CD4-positive, alpha-beta T cell (primary cell): ENCODE results near the gene GFOD2. TPM values are rescaled to one million over a fixed set of nuclear protein-coding genes. Genes with fewer than 3 reads are reported as not detected.

Experiments used
- ATAC-seq: fragments of 200-7000 bp; cut with Tn5 transposase; one replicate; pipeline ENCODE4 v1.10.0; 2022; ENCODE audit warnings: mild to moderate bottlenecking; ENCODE audit not compliant: poor library complexity
- CTCF ChIA-PET: fragments of 350-600 bp; sonication (Branson Sonifier 250); formaldehyde crosslinking; loops from one replicate; lab custom pipeline; 2021; ENCODE audit warnings: antibody characterized with exemption, inconsistent platforms; lab: Charles Lee
- POLR2A ChIA-PET: fragments of 350-600 bp; sonication (Branson Sonifier 250); formaldehyde crosslinking; loops from one replicate; lab custom pipeline; 2021; ENCODE audit warnings: antibody characterized with exemption, inconsistent platforms; lab: Charles Lee
- DNase-seq, 14 experiments: peaks; one replicate each; pipeline ENCODE4 v3.0.0-alpha.2; 2013 to 2020; ENCODE audit warnings: mixed read lengths in 2 of 14
- H3K27ac ChIP-seq, 2 donors: one replicate each; pipeline versions ENCODE4 v1.5.1 to v1.7.0; 2013; ENCODE audit warnings: low read length in 2 of 2, low read depth in 1 of 2, mild to moderate bottlenecking in 1 of 2
- H3K27me3 ChIP-seq, 2 experiments: 1 replicate in 1 of 2; 2 replicates in 1 of 2; pipeline versions ENCODE4 v1.6.1 to v1.7.0; 2013; ENCODE audit warnings: low read length in 2 of 2, control low read depth in 1 of 2, mild to moderate bottlenecking in 1 of 2, moderate library complexity in 1 of 2; ENCODE audit not compliant: insufficient read depth in 2 of 2, control insufficient read depth in 1 of 2
- H3K36me3 ChIP-seq: one replicate; pipeline ENCODE4 v1.6.1; 2013; ENCODE audit warnings: low read length, control low read depth; ENCODE audit not compliant: insufficient read depth
- H3K4me1 ChIP-seq: one replicate; pipeline ENCODE4 v1.6.1; 2013; ENCODE audit warnings: low read length, control low read depth; ENCODE audit not compliant: insufficient read depth
- H3K4me3 ChIP-seq: one replicate; pipeline ENCODE4 v1.5.1; 2013; ENCODE audit warnings: mild to moderate bottlenecking, low read length, moderate library complexity
- H3K9me3 ChIP-seq, 2 experiments: 1 replicate in 1 of 2; 2 replicates in 1 of 2; pipeline versions ENCODE4 v1.6.1 to v1.7.0; 2013; ENCODE audit warnings: low read length in 2 of 2, mild to moderate bottlenecking in 2 of 2, control low read depth in 1 of 2, moderate library complexity in 1 of 2; ENCODE audit not compliant: control insufficient read depth in 1 of 2, insufficient read depth in 1 of 2
- H3K27ac Mint-ChIP-seq: one replicate; pipeline ENCODE4 v1.8.0; 2020; ENCODE audit warnings: mixed read lengths
- H3K27me3 Mint-ChIP-seq: one replicate; pipeline ENCODE4 v1.8.0; 2021; ENCODE audit warnings: mixed read lengths
- H3K36me3 Mint-ChIP-seq: one replicate; pipeline ENCODE4 v1.8.0; 2021; ENCODE audit warnings: low read depth, mixed read lengths
- H3K4me1 Mint-ChIP-seq: one replicate; pipeline ENCODE4 v1.8.0; 2021; ENCODE audit warnings: low read depth, mixed read lengths
- H3K4me3 Mint-ChIP-seq: one replicate; pipeline ENCODE4 v1.8.0; 2020; ENCODE audit warnings: mild to moderate bottlenecking, mixed read lengths
- H3K9me3 Mint-ChIP-seq: one replicate; pipeline ENCODE4 v1.8.0; 2020; ENCODE audit warnings: mixed read lengths
- intact Hi-C, 2 experiments: fragments of 100-400 bp; cut with DNase I in 1 of 2; cut with micrococcal nuclease in 1 of 2; formaldehyde crosslinking; loops; one replicate each; pipeline versions ENCODE4 v1.15.1 to v1.9.0; 2023 to 2025; cut with DNase I, micrococcal nuclease
- total RNA-seq, 174 experiments: library from RNA in 2 of 174; stranded (reverse) in 2 of 174; gene quantifications; one replicate each; pipeline ENCODE4 v1.2.3 and lab custom pipeline; 2021 to 2026
- TF ChIP-seq, protein P1 (sequence below): fragments of 200-600 bp; IDR thresholded peaks from one replicate; pipeline ENCODE4 v1.8.0; 2022; ENCODE audit warnings: antibody characterized with exemption, mild to moderate bottlenecking

Gene GFOD2
- total RNA-seq, 2 experiments from 2014 or later, result 2.8 to 3.7 TPM

DNA sequence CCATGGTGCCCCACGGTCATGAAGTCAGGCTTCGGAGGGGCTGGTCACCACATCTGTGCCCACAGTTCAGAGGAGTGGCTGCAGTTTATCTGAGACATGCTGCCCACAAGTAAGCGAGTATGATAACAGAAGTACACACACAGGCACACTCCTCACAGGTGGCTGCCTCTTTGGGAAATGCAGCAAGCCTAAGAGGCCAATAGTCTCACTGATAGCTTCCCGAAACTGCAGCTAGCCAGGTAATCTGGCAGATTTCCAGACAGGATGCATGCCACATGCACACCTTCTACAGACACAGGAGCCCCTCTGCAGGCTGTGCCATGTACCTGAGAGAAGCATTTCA, 12.6 kb upstream of the GFOD2 start:
- no peaks in the 10 kb centered on the region for H3K9me3 Mint-ChIP-seq
- H3K4me1 Mint-ChIP-seq, result no peaks in the 10 kb centered on the region
- Histone ChIP-seq H3K27ac (no peak overlapping the region), H3K4me3 (no peak overlapping the region), H3K4me1 (no peaks in the 10 kb centered on the region), H3K9me3 (no peaks in the 10 kb centered on the region), H3K36me3 (peaks cover 75% of the 10 kb centered on the region), H3K27me3 (no peaks in the 10 kb centered on the region)
- ChIA-PET CTCF (interaction anchor here (0.7 to 2.0 kb wide), 2 partner anchors 85 to 211 kb away, joined by 4 to 5 read pairs; no protein-coding TSS in a partner anchor), POLR2A (no interaction called here)
- H3K4me3 Mint-ChIP-seq, result no peak overlapping the region
- intact Hi-C loops, result loop anchor here in 1 of 2 experiments (10.0 kb wide), 1 partner anchor 183 kb away; no protein-coding TSS in a partner anchor
- no peak for ATAC-seq
- H3K36me3 Mint-ChIP-seq, result peaks cover 60% of the 10 kb centered on the region
- H3K27me3 Mint-ChIP-seq, result no peaks in the 10 kb centered on the region
- no peak overlapping the region for H3K27ac Mint-ChIP-seq
- no peak for DNase-seq
- TF ChIP-seq, protein P1, sequence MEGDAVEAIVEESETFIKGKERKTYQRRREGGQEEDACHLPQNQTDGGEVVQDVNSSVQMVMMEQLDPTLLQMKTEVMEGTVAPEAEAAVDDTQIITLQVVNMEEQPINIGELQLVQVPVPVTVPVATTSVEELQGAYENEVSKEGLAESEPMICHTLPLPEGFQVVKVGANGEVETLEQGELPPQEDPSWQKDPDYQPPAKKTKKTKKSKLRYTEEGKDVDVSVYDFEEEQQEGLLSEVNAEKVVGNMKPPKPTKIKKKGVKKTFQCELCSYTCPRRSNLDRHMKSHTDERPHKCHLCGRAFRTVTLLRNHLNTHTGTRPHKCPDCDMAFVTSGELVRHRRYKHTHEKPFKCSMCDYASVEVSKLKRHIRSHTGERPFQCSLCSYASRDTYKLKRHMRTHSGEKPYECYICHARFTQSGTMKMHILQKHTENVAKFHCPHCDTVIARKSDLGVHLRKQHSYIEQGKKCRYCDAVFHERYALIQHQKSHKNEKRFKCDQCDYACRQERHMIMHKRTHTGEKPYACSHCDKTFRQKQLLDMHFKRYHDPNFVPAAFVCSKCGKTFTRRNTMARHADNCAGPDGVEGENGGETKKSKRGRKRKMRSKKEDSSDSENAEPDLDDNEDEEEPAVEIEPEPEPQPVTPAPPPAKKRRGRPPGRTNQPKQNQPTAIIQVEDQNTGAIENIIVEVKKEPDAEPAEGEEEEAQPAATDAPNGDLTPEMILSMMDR, result no peak

DNA sequence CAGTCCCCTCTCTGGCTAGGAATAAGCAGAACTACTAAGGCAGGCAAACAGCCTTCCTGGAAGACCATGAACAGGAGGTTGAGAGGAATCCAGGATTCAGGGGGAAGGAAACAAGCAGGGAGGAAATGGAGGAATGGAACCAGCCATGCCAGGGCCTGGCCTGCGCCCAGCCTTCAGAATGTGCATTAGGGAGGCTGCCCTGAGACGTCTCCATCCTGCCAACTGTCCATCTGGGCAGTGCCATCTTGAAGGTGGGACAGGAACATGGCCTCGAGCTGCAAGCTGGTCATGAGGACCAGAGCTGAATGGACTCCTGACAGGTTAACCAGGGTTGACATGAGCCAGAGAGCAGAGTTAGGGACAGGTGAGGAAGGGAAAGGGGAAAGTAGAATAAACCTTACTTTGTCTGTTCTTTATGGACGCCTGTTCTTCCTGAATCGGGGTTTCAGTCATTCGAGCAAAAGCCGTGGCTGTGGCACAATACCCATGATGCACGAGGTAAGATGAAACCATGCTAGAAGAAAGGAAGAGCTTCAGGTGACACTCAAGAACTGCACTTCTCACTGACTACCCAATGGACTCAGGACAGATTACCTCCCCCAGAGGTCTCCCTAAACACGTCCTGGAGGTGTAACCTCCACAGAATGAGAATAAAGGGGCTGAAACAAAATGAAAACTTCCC, 12.1 kb upstream of the GFOD2 start:
- Mint-ChIP-seq H3K36me3 (peaks cover 55% of the 10 kb centered on the region), H3K27ac (no peak overlapping the region)
- CTCF ChIA-PET, result interaction anchor here (2.0 kb wide), 1 partner anchor 85 kb away, joined by 5 read pairs; no protein-coding TSS in a partner anchor

DNA sequence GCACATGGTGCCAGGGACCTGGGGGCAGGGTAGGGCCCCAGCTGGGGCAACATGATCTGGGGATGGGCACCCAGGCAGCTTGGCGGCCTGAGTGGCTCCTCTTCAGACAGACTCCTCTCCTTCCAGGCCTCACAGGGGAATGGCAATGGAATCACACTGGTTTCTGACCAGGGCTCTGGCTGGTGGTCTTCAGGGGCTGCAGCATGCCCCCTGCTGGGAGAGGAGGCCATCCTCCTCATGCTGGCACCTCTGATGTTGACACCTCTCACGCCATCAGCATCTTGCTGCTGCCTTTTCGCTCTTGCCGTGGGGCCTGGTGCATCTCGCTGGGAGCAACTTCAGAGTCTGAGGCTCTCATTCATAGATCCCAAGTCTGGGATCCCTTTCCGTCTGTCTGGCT, 11.2 kb upstream of the GFOD2 start:
- no peak overlapping the region for H3K4me3 ChIP-seq
- intact Hi-C loops, result loop anchor here in 1 of 2 experiments (10.0 kb wide), 1 partner anchor 184 kb away; no protein-coding TSS in a partner anchor
- no peak overlapping the region for H3K4me3 Mint-ChIP-seq
- no peaks in the 10 kb centered on the region for H3K27me3 ChIP-seq
- DNase-seq (no peak), ATAC-seq (no peak)
- ChIA-PET POLR2A (no interaction called here), CTCF (interaction anchor here (1.6 kb wide), 1 partner anchor 86 kb away, joined by 3 read pairs; no protein-coding TSS in a partner anchor)
- no peaks in the 10 kb centered on the region for H3K9me3 ChIP-seq
- H3K27me3 Mint-ChIP-seq, result no peaks in the 10 kb centered on the region
- H3K27ac ChIP-seq, result no peak overlapping the region
- peaks cover 76% of the 10 kb centered on the region for H3K36me3 ChIP-seq
- TF ChIP-seq, protein P1, result no peak
- no peaks in the 10 kb centered on the region for H3K4me1 ChIP-seq
- H3K9me3 Mint-ChIP-seq, result no peaks in the 10 kb centered on the region
- H3K4me1 Mint-ChIP-seq, result no peaks in the 10 kb centered on the region
- H3K27ac Mint-ChIP-seq, result no peak overlapping the region
- peaks cover 51% of the 10 kb centered on the region for H3K36me3 Mint-ChIP-seq

More for the DNA sequence above, 12.1 kb upstream of the GFOD2 start:
- intact Hi-C loops, result loop anchor here in 1 of 2 experiments (10.0 kb wide), 1 partner anchor 184 kb away; no protein-coding TSS in a partner anchor
- no peaks in the 10 kb centered on the region for H3K4me1 ChIP-seq
- ATAC-seq, result no peak
- H3K4me3 ChIP-seq, result no peak overlapping the region
- H3K4me1 Mint-ChIP-seq, result no peaks in the 10 kb centered on the region
- no peak overlapping the region for H3K4me3 Mint-ChIP-seq
- no peaks in the 10 kb centered on the region for H3K9me3 Mint-ChIP-seq
- H3K27ac ChIP-seq, result no peak overlapping the region
- H3K27me3 ChIP-seq, result no peaks in the 10 kb centered on the region
- H3K9me3 ChIP-seq, result no peaks in the 10 kb centered on the region
- no peaks in the 10 kb centered on the region for H3K27me3 Mint-ChIP-seq
- POLR2A ChIA-PET, result no interaction called here
- no peak for DNase-seq
- H3K36me3 ChIP-seq, result peaks cover 77% of the 10 kb centered on the region
- TF ChIP-seq, protein P1, result no peak
